Measurements from ENCODE around the gene PHOSPHO1.

DNA sequence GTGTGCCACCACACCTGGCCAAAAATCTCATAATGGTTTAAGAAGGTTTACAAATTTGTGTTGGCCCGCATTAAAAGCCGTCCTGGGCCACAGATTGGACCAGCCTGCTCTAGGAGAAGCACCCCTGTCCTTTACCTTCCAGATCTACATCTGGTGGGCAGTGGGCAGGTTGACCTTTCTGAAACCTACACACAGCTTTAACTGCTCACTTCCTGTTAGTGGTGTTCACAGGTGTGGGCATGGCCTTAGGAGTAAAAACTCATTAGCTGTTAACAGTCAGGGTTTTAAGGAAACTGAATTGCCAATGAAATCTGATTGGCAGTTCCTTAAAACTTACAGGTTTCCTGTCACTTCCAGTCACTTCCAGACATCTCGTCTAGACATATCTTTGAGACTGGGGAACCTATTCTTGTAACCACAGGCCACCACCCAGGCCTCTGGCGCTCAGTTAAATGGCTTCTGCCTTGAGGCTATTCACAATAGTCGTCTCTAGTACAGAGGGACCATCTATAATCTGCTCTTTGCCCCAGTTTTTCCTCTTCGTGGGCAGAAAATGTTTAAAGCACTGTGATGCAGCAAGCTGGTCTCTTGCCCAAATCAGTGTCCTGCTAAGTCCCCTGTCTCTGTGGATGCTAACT lies 49.5 kb downstream of the PHOSPHO1 start:
- no peak for TF ChIP-seq POLR2A (IDR thresholded peaks at IDR 0.05)
- TF ChIP-seq, protein P1, sequence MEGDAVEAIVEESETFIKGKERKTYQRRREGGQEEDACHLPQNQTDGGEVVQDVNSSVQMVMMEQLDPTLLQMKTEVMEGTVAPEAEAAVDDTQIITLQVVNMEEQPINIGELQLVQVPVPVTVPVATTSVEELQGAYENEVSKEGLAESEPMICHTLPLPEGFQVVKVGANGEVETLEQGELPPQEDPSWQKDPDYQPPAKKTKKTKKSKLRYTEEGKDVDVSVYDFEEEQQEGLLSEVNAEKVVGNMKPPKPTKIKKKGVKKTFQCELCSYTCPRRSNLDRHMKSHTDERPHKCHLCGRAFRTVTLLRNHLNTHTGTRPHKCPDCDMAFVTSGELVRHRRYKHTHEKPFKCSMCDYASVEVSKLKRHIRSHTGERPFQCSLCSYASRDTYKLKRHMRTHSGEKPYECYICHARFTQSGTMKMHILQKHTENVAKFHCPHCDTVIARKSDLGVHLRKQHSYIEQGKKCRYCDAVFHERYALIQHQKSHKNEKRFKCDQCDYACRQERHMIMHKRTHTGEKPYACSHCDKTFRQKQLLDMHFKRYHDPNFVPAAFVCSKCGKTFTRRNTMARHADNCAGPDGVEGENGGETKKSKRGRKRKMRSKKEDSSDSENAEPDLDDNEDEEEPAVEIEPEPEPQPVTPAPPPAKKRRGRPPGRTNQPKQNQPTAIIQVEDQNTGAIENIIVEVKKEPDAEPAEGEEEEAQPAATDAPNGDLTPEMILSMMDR (IDR thresholded peaks at IDR 0.05 in 4 of 5, conservative IDR thresholded peaks at IDR 0.05 in 1 of 5): no peak

All from gastrocnemius medialis (tissue), 4 donors.